Right cardiac atrium (tissue), 5 donors: ENCODE measurements around the gene LRP1B. TPM values are rescaled to one million over a fixed set of nuclear protein-coding genes. Genes with fewer than 3 reads are reported as not detected.

Experiments used
- ATAC-seq, 2 donors: fragments of 200-7000 bp; cut with Tn5 transposase; one replicate each; pipeline versions ENCODE4 v1.8.0 to v1.9.1; 2020; ENCODE audit warnings: moderate library complexity in 2 of 2, mild to moderate bottlenecking in 1 of 2
- DNase-seq, 3 donors: peaks; one replicate each; pipeline ENCODE4 v3.0.0-alpha.2; 2020
- H3K27ac ChIP-seq: one replicate; pipeline ENCODE4 v1.5.1; 2013; ENCODE audit warnings: mild to moderate bottlenecking, low read length, control low read depth, moderate library complexity
- H3K27me3 ChIP-seq: one replicate; pipeline ENCODE4 v1.6.1; 2013; ENCODE audit not compliant: control insufficient read depth, insufficient read depth
- H3K4me1 ChIP-seq: one replicate; pipeline ENCODE4 v1.6.1; 2013; ENCODE audit warnings: low read length; ENCODE audit not compliant: control insufficient read depth, insufficient read depth
- H3K4me3 ChIP-seq: one replicate; pipeline ENCODE4 v1.5.1; 2013; ENCODE audit warnings: low read length, control low read depth
- H3K9me3 ChIP-seq: one replicate; pipeline ENCODE4 v1.6.1; 2013; ENCODE audit warnings: low read length; ENCODE audit not compliant: control insufficient read depth
- WGBS: extraction: QIAGEN DNeasy Blood & Tissue Kit; methylation state at CpG from one replicate; pipeline ENCODE4 v1.1.7; 2013; 5-methylcytosine and 5-hydroxymethylcytosine counted together
- intact Hi-C, 4 donors: fragments of 100-400 bp; cut with DNase I; formaldehyde crosslinking; loops; one replicate each; pipeline versions ENCODE4 v1.11.0 to v1.14.0; 2022 to 2023
- polyA plus RNA-seq: library from polyadenylated mRNA; stranded (reverse); fragments of 200-250 nt; gene quantifications from one replicate; pipeline ENCODE4 v1.2.3, GENCODE V29; 2013
- total RNA-seq, 4 donors: library from RNA; stranded (reverse); fragmentation: NEBNext Ultra II Directional; extraction: Animal tissue kit (Norgen Biotek cat#: 25700); gene quantifications; one replicate each; pipeline ENCODE4 v1.2.1, GENCODE V29; 2021
- donor health status: healthy with polysubstance abuse.
- donor health status: DM: no; HTN: yes; CAD: no.
- donor health status: DM: no; HTN: no; CAD: no.
- donor health status: DM: no; HTN: yes; CAD: no; lungs with severe emphysema.
- donor health status: DM: yes; HTN: yes; CAD: no.

Gene LRP1B
- total and polyA plus RNA-seq, 5 donors: 0.21 to 1.8 (median 0.34) TPM

- H3K27me3 ChIP-seq: no peaks in the 10 kb centered on the region
- H3K4me3 ChIP-seq: no peak overlapping the region
- no peak overlapping the region for H3K27ac ChIP-seq
- DNase-seq (no peak), ATAC-seq (no peak)
- H3K9me3 ChIP-seq: no peaks in the 10 kb centered on the region
- intact Hi-C loops: no loop called here
- WGBS: 88% methylated on average over 2 of the region's 2 CpGs
- H3K4me1 ChIP-seq: no peaks in the 10 kb centered on the region
Observed at GRCh38 chr2:140401056-140401455, 1729.8 kb downstream of the LRP1B start.

- no peak overlapping the region for H3K4me3 ChIP-seq
- intact Hi-C loops: no loop called here
- H3K27me3 ChIP-seq: no peaks in the 10 kb centered on the region
- 64% methylated on average over 2 of the region's 2 CpGs for WGBS
- H3K27ac ChIP-seq: no peak overlapping the region
- H3K9me3 ChIP-seq: no peaks in the 10 kb centered on the region
- DNase-seq (no peak), ATAC-seq (no peak)
- no peaks in the 10 kb centered on the region for H3K4me1 ChIP-seq
Observed at GRCh38 chr2:140392824-140393223, 1738.0 kb downstream of the LRP1B start.

DNA sequence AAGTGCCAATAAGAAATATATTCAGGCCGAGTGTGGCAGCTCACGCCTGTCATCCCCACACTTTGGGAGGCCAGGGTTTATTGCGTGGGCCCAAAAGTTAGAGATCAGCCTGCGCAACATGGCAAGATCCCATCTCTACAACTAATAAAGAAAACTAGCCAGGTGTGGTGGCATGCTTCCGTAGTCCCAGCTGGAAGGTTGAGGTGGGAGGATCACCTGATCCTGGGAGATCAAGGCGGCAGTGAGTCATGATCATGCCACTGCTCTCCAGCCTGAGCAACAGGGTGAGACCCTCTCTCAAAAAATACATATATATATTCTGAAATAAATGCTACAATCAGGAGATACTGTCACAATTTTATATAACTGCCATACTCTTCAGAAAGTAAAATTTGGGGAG lies 1745.9 kb downstream of the LRP1B start:
- Histone ChIP-seq H3K27me3 (no peaks in the 10 kb centered on the region), H3K27ac (no peak overlapping the region), H3K4me3 (no peak overlapping the region), H3K9me3 (no peaks in the 10 kb centered on the region), H3K4me1 (no peaks in the 10 kb centered on the region)
- 91% methylated on average over 6 of the region's 6 CpGs for WGBS
- ATAC-seq: no peak
- no peak for DNase-seq
- intact Hi-C loops: no loop called here

GRCh38 chr2:140383781-140384180 lies 1747.0 kb downstream of the LRP1B start:
- ATAC-seq (no peak), DNase-seq (no peak)
- intact Hi-C loops: no loop called here
- no peak overlapping the region for H3K4me3 ChIP-seq
- H3K4me1 ChIP-seq: no peaks in the 10 kb centered on the region
- H3K27ac ChIP-seq: no peak overlapping the region
- H3K9me3 ChIP-seq: no peaks in the 10 kb centered on the region
- 77% methylated on average over 4 of the region's 4 CpGs for WGBS
- no peaks in the 10 kb centered on the region for H3K27me3 ChIP-seq

DNA sequence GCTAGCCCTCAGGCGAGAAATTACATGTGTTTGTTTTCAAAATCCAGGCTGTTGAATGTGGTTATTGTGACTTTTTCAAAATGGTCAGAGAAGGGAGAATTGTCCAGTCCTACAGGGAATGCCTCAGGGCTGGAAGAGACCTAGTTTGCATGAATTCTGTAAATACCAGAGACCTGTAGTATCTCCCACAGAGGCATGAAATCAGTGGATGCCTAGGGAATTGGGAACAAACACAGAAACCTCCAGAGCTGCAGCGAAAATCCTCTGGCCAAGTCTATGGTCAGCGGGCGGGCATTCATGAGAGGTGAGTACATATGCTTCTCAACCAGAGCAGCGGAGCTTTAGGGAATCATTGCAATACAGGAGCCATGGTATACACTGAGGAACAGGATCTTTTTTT lies 1754.1 kb downstream of the LRP1B start:
- no peaks in the 10 kb centered on the region for H3K27me3 ChIP-seq
- H3K4me1 ChIP-seq: no peaks in the 10 kb centered on the region
- WGBS: 88% methylated on average over 5 of the region's 5 CpGs
- intact Hi-C loops: no loop called here
- no peaks in the 10 kb centered on the region for H3K9me3 ChIP-seq
- H3K4me3 ChIP-seq: no peak overlapping the region
- H3K27ac ChIP-seq: no peak overlapping the region
- peak in 1 of 3 donors; percentile 10 for DNase-seq
- ATAC-seq: no peak

- H3K27me3 ChIP-seq: no peaks in the 10 kb centered on the region
- H3K4me3 ChIP-seq: no peak overlapping the region
- H3K9me3 ChIP-seq: no peaks in the 10 kb centered on the region
- WGBS: 68% methylated on average over 1 of the region's 1 CpG
- H3K27ac ChIP-seq: no peak overlapping the region
- intact Hi-C loops: no loop called here
- DNase-seq: no peak
- H3K4me1 ChIP-seq: no peaks in the 10 kb centered on the region
- ATAC-seq: no peak
Observed at GRCh38 chr2:140363131-140363530, 1767.7 kb downstream of the LRP1B start.

DNA sequence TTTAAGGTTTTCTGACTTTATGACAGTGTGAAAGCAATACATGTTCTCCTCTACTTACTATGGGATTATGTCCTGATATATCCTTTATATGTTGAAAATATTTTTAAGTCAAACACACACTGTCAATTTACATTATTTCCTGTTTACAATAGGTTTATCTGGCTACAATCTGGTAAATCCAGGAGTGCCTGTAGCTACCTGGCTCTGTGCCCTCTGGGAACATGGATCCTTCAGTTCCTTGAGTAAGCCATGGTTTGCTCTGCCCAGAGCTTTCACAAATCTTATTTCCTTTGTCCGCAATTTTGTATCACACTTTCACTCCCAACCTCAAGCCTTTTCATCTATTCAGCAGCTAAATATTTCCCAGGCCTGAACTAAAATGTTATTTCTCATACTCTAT lies 1768.5 kb downstream of the LRP1B start:
- Histone ChIP-seq H3K9me3 (no peaks in the 10 kb centered on the region), H3K4me1 (no peaks in the 10 kb centered on the region), H3K27me3 (no peaks in the 10 kb centered on the region), H3K27ac (no peak overlapping the region), H3K4me3 (no peak overlapping the region)
- ATAC-seq: no peak
- no peak for DNase-seq
- intact Hi-C loops: no loop called here
- WGBS: 94% methylated on average over 1 of the region's 1 CpG

- DNase-seq (no peak), ATAC-seq (no peak)
- Histone ChIP-seq H3K9me3 (no peaks in the 10 kb centered on the region), H3K4me3 (no peak overlapping the region), H3K4me1 (no peaks in the 10 kb centered on the region), H3K27me3 (no peaks in the 10 kb centered on the region), H3K27ac (no peak overlapping the region)
- WGBS: 48% methylated on average over 2 of the region's 2 CpGs
- intact Hi-C loops: no loop called here
Observed at GRCh38 chr2:140359056-140359771, 1771.6 kb downstream of the LRP1B start.

DNA sequence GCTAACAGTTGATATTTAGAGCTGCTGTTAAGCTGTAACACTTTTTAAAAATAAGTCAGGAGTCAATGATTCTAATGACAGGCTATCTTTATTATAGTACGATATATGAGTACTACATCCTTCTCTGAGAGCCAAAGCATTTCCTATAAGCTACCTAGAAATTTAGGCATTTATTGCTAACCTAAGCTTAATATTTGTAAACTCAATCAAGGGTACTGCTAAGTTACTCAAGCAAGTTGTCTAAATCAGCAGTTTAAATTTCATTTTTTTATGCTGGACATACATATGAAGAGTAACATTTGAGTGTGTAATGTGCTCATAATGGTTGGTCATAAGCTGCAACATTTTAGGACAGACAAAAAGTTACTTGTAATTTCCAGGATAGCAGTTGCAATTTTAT lies 1774.1 kb downstream of the LRP1B start:
- Histone ChIP-seq H3K27ac (no peak overlapping the region), H3K4me1 (no peaks in the 10 kb centered on the region), H3K4me3 (no peak overlapping the region), H3K27me3 (no peaks in the 10 kb centered on the region), H3K9me3 (no peaks in the 10 kb centered on the region)
- intact Hi-C loops: no loop called here
- no peak for ATAC-seq
- WGBS: 83% methylated on average over 1 of the region's 1 CpG
- DNase-seq: no peak

GRCh38 chr2:140355511-140356090 lies 1775.2 kb downstream of the LRP1B start:
- Histone ChIP-seq H3K4me3 (no peak overlapping the region), H3K9me3 (no peaks in the 10 kb centered on the region), H3K4me1 (no peaks in the 10 kb centered on the region), H3K27me3 (no peaks in the 10 kb centered on the region), H3K27ac (no peak overlapping the region)
- ATAC-seq (no peak), DNase-seq (no peak)
- WGBS: 48% methylated on average over 2 of the region's 2 CpGs
- intact Hi-C loops: no loop called here

GRCh38 chr2:140354544-140354943 lies 1776.3 kb downstream of the LRP1B start:
- intact Hi-C loops: no loop called here
- DNase-seq (no peak), ATAC-seq (no peak)
- Histone ChIP-seq H3K9me3 (no peaks in the 10 kb centered on the region), H3K27me3 (no peaks in the 10 kb centered on the region), H3K27ac (no peak overlapping the region), H3K4me3 (no peak overlapping the region), H3K4me1 (no peaks in the 10 kb centered on the region)
- WGBS: 80% methylated on average over 2 of the region's 2 CpGs

- H3K4me1 ChIP-seq: no peaks in the 10 kb centered on the region
- intact Hi-C loops: no loop called here
- DNase-seq (no peak), ATAC-seq (no peak)
- 40% methylated on average over 2 of the region's 2 CpGs for WGBS
- H3K4me3 ChIP-seq: no peak overlapping the region
- H3K9me3 ChIP-seq: no peaks in the 10 kb centered on the region
- no peak overlapping the region for H3K27ac ChIP-seq
- H3K27me3 ChIP-seq: no peaks in the 10 kb centered on the region
Observed at GRCh38 chr2:140353541-140353940, 1777.3 kb downstream of the LRP1B start.
